H1 (cell line): Measurements from ENCODE around the gene C7orf25.

Experiments
- CREB1 ChIP-seq: IDR thresholded peaks from 2 replicates; pipeline ENCODE4 v1.6.1; 2012; ENCODE audit warnings: inconsistent platforms
- RAD21 ChIP-seq, 2 experiments: IDR thresholded peaks in 1 of 2; conservative IDR thresholded peaks in 1 of 2; 2 replicates each; pipeline ENCODE4 v1.6.1; 2011; ENCODE audit warnings: low read depth in 2 of 2, low read length in 2 of 2, improper control_type of control experiment in 1 of 2, inconsistent platforms in 1 of 2, mild to moderate bottlenecking in 1 of 2, moderate library complexity in 1 of 2
- RFX5 ChIP-seq: IDR thresholded peaks from 2 replicates; pipeline ENCODE4 v1.6.1; 2011; ENCODE audit warnings: low read depth, low read length, improper control_type of control experiment, borderline replicate concordance
- TEAD4 ChIP-seq: IDR thresholded peaks from 2 replicates; pipeline ENCODE4 v1.6.1; 2012; ENCODE audit warnings: low read depth, low read length, inconsistent platforms, mixed read lengths
- YY1 ChIP-seq: IDR thresholded peaks from 2 replicates; pipeline ENCODE4 v1.6.1; 2011; ENCODE audit warnings: low read depth, mild to moderate bottlenecking, low read length
- TF ChIP-seq, protein P1 (sequence below), 3 experiments: IDR thresholded peaks; 1 replicate in 2 of 3; 2 replicates in 1 of 3; pipeline versions ENCODE4 v1.5.1 to v1.6.1; 2011; ENCODE audit warnings: low read length in 3 of 3, mild to moderate bottlenecking in 3 of 3, inconsistent platforms in 2 of 3, low read depth in 1 of 3, moderate library complexity in 1 of 3; ENCODE audit not compliant: insufficient read depth in 1 of 3; ENCODE audit errors: control extremely low read depth in 1 of 3

DNA sequence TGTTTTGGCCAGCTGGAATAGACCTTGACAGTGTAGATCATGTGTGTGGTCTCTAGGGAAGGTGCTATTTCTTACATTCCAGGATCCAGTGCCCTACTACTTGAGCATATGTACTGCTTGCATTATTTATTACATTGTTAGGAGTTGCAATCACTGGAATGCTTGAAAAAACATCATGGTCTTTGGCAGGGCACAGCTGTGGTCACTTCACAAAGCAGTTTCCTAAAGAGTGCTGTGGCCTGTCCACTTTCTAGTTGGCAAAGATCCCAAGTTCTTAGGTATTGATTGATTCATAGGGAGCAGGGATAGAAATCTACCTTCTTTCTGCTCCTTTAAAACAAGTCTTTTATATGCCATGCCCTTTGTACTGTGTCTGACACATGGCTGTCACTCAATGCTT lies 4.6 kb downstream of the C7orf25 start:
- TF ChIP-seq YY1 (no peak), RAD21 (IDR thresholded peaks at IDR 0.05 in 1 of 2, conservative IDR thresholded peaks at IDR 0.05 in 1 of 2; ENCODE audit: low read depth in 2 of 2, low read length in 2 of 2) (no peak), TEAD4 (no peak), RFX5 (no peak), CREB1 (no peak)
- TF ChIP-seq, protein P1, sequence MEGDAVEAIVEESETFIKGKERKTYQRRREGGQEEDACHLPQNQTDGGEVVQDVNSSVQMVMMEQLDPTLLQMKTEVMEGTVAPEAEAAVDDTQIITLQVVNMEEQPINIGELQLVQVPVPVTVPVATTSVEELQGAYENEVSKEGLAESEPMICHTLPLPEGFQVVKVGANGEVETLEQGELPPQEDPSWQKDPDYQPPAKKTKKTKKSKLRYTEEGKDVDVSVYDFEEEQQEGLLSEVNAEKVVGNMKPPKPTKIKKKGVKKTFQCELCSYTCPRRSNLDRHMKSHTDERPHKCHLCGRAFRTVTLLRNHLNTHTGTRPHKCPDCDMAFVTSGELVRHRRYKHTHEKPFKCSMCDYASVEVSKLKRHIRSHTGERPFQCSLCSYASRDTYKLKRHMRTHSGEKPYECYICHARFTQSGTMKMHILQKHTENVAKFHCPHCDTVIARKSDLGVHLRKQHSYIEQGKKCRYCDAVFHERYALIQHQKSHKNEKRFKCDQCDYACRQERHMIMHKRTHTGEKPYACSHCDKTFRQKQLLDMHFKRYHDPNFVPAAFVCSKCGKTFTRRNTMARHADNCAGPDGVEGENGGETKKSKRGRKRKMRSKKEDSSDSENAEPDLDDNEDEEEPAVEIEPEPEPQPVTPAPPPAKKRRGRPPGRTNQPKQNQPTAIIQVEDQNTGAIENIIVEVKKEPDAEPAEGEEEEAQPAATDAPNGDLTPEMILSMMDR (IDR thresholded peaks at IDR 0.05; ENCODE audit: control extremely low read depth in 1 of 3, insufficient read depth in 1 of 3, low read depth in 1 of 3, low read length in 3 of 3): no peak
